Activated B cell treated with CpG ODN at 0.5 μM for 24 hours (primary cell): Measurements from ENCODE around the gene SMIM21. TPM values are rescaled to one million over a fixed set of nuclear protein-coding genes. Genes with fewer than 3 reads are reported as not detected.

Experiments
- ATAC-seq: fragments of 200-7000 bp; cut with Tn5 transposase; one replicate; pipeline ENCODE4 v1.10.0; 2021; ENCODE audit warnings: low read depth, mild to moderate bottlenecking, moderate library complexity
- CTCF ChIA-PET: fragments of 350-600 bp; sonication (Branson Sonifier 250); formaldehyde crosslinking; loops from one replicate; lab custom pipeline; 2021; ENCODE audit warnings: antibody characterized with exemption; lab: Charles Lee
- POLR2A ChIA-PET: fragments of 350-600 bp; sonication (Branson Sonifier 250); formaldehyde crosslinking; loops from one replicate; lab custom pipeline; 2021; ENCODE audit warnings: antibody characterized with exemption; lab: Charles Lee
- DNase-seq: peaks from one replicate; pipeline ENCODE4 v3.0.0; 2022
- H3K27ac Mint-ChIP-seq: one replicate; pipeline ENCODE4 v1.8.0; 2020; ENCODE audit warnings: mixed read lengths
- H3K27me3 Mint-ChIP-seq: one replicate; pipeline ENCODE4 v1.8.0; 2021; ENCODE audit warnings: mixed read lengths
- H3K36me3 Mint-ChIP-seq: one replicate; pipeline ENCODE4 v1.8.0; 2021; ENCODE audit warnings: low read depth, mixed read lengths
- H3K4me1 Mint-ChIP-seq: one replicate; pipeline ENCODE4 v1.8.0; 2021; ENCODE audit warnings: mixed read lengths
- H3K4me3 Mint-ChIP-seq: one replicate; pipeline ENCODE4 v1.8.0; 2020; ENCODE audit warnings: mild to moderate bottlenecking, mixed read lengths
- H3K9me3 Mint-ChIP-seq: one replicate; pipeline ENCODE4 v1.8.0; 2020; ENCODE audit warnings: mixed read lengths
- CTCF ChIP-seq: fragments of 200-600 bp; IDR thresholded peaks from one replicate; pipeline ENCODE4 v1.8.0; 2022; ENCODE audit warnings: antibody characterized with exemption, mild to moderate bottlenecking
- intact Hi-C: fragments of 100-400 bp; cut with micrococcal nuclease; formaldehyde crosslinking; loops from one replicate; pipeline ENCODE4 v1.15.1; 2024
- total RNA-seq: library from RNA; stranded (reverse); gene quantifications from 2 replicates; pipeline ENCODE4 v1.2.3, GENCODE V29; 2022

Gene SMIM21
- not detected in 2 replicates for total RNA-seq

- intact Hi-C loops, result no loop called here
- H3K9me3 Mint-ChIP-seq, result no peaks in the 10 kb centered on the region
- ATAC-seq, result no peak
- H3K4me1 Mint-ChIP-seq, result no peaks in the 10 kb centered on the region
- H3K4me3 Mint-ChIP-seq, result no peak within 1 kb of the TSS
- peaks cover 7% of the 10 kb centered on the region for H3K27me3 Mint-ChIP-seq
- no peaks in the 10 kb centered on the region for H3K36me3 Mint-ChIP-seq
- H3K27ac Mint-ChIP-seq, result no peak within 1 kb of the TSS
- CTCF ChIA-PET, result no interaction called here
- POLR2A ChIA-PET, result no interaction called here
- no peak for DNase-seq
- no peak for TF ChIP-seq CTCF
Observed at GRCh38 chr18:75427603-75428002, at the start of gene SMIM21. Gene SMIM21 (minus strand): TSS chr18:75427703. CDS start chr18:75427563, 140 bp downstream.

GRCh38 chr18:75475228-75475627 is 47.7 kb upstream of the SMIM21 start:
- H3K4me3 Mint-ChIP-seq, result no peak overlapping the region
- H3K9me3 Mint-ChIP-seq, result no peaks in the 10 kb centered on the region
- CTCF ChIA-PET, result interaction anchor here (0.7 kb wide), 1 partner anchor 803 kb away, joined by 3 read pairs; no protein-coding TSS in a partner anchor
- no peaks in the 10 kb centered on the region for H3K4me1 Mint-ChIP-seq
- POLR2A ChIA-PET, result no interaction called here
- ATAC-seq, result no peak
- intact Hi-C loops, result loop anchor here (5.0 kb wide), 4 partner anchors 303 to 923 kb away; no protein-coding TSS in a partner anchor
- no peak for DNase-seq
- H3K36me3 Mint-ChIP-seq, result no peaks in the 10 kb centered on the region
- no peak for TF ChIP-seq CTCF
- H3K27ac Mint-ChIP-seq, result no peak overlapping the region
- H3K27me3 Mint-ChIP-seq, result peaks cover 6% of the 10 kb centered on the region

GRCh38 chr18:75474332-75474731 is 46.8 kb upstream of the SMIM21 start:
- H3K4me3 Mint-ChIP-seq, result no peak overlapping the region
- no peak for TF ChIP-seq CTCF
- no peak for ATAC-seq
- CTCF ChIA-PET, result no interaction called here
- no peaks in the 10 kb centered on the region for H3K9me3 Mint-ChIP-seq
- peaks cover 6% of the 10 kb centered on the region for H3K27me3 Mint-ChIP-seq
- H3K4me1 Mint-ChIP-seq, result no peaks in the 10 kb centered on the region
- no peak overlapping the region for H3K27ac Mint-ChIP-seq
- POLR2A ChIA-PET, result no interaction called here
- no peak for DNase-seq
- H3K36me3 Mint-ChIP-seq, result no peaks in the 10 kb centered on the region
- intact Hi-C loops, result no loop called here

- Mint-ChIP-seq H3K27me3 (peaks cover 6% of the 10 kb centered on the region), H3K4me1 (no peaks in the 10 kb centered on the region), H3K9me3 (no peaks in the 10 kb centered on the region), H3K27ac (no peak overlapping the region), H3K36me3 (no peaks in the 10 kb centered on the region), H3K4me3 (no peak overlapping the region)
- ATAC-seq (no peak), DNase-seq (no peak)
- CTCF ChIA-PET, result no interaction called here
- no peak for TF ChIP-seq CTCF
- POLR2A ChIA-PET, result no interaction called here
- intact Hi-C loops, result no loop called here
Observed at GRCh38 chr18:75473316-75473715, 45.8 kb upstream of the SMIM21 start.

- H3K27ac Mint-ChIP-seq, result no peak overlapping the region
- ChIA-PET CTCF (no interaction called here), POLR2A (no interaction called here)
- no peaks in the 10 kb centered on the region for H3K4me1 Mint-ChIP-seq
- no peak for TF ChIP-seq CTCF
- H3K36me3 Mint-ChIP-seq, result no peaks in the 10 kb centered on the region
- H3K27me3 Mint-ChIP-seq, result peaks cover 6% of the 10 kb centered on the region
- DNase-seq (no peak), ATAC-seq (no peak)
- no peak overlapping the region for H3K4me3 Mint-ChIP-seq
- intact Hi-C loops, result no loop called here
- no peaks in the 10 kb centered on the region for H3K9me3 Mint-ChIP-seq
Observed at GRCh38 chr18:75472906-75473305, 45.4 kb upstream of the SMIM21 start.
